Endothelial cell of umbilical vein (primary cell): ENCODE data around the gene CTTNBP2. TPM values are rescaled to one million over a fixed set of nuclear protein-coding genes. Genes with fewer than 3 reads are reported as not detected.

ENCODE experiments used
- BruUV-seq: library from RNA; stranded (reverse); fragments of 400-500 nt; replicated peaks from 2 replicates; lab custom pipeline; 2021; lab: Mats Ljungman, UMichigan
- CTCF ChIA-PET: fragments of 300-600, 350-600 bp; sonication (Branson Sonifier 250); formaldehyde crosslinking; loops from one replicate; lab custom pipeline; 2021; ENCODE audit warnings: antibody characterized with exemption, inconsistent platforms; lab: Charles Lee
- POLR2A ChIA-PET: fragments of 300-600, 350-600 bp; sonication (Branson Sonifier 250); formaldehyde crosslinking; loops from one replicate; lab custom pipeline; 2021; ENCODE audit warnings: antibody characterized with exemption, inconsistent platforms; lab: Charles Lee
- DNase-seq: peaks from one replicate; pipeline ENCODE4 v3.0.0-alpha.2; 2011; ENCODE audit warnings: low read depth, low spot score
- FAIRE-seq: peaks from 2 replicates; lab custom pipeline; 2011; peaks lifted over from hg19 to GRCh38; lab: Jason Lieb, UNC
- H2AFZ ChIP-seq: 2 replicates; pipeline ENCODE4 v1.6.0; 2012; ENCODE audit warnings: low read depth, low read length, control low read depth, inconsistent platforms
- H3K27ac ChIP-seq: 2 replicates; pipeline ENCODE4 v1.5.1; 2011; ENCODE audit warnings: low read depth, mild to moderate bottlenecking, control low read depth, low read length, moderate library complexity; ENCODE audit not compliant: insufficient read depth
- H3K27me3 ChIP-seq, 2 experiments: 2 replicates each; pipeline versions ENCODE4 v1.6.0 to v1.6.1; 2011; ENCODE audit warnings: low read length in 2 of 2, mixed read lengths in 1 of 2; ENCODE audit not compliant: control insufficient read depth in 2 of 2, insufficient read depth in 2 of 2
- H3K36me3 ChIP-seq, 2 experiments: 2 replicates in 1 of 2; 3 replicates in 1 of 2; pipeline ENCODE4 v1.5.1; 2011; ENCODE audit warnings: low read length in 2 of 2, mild to moderate bottlenecking in 1 of 2, moderate library complexity in 1 of 2; ENCODE audit not compliant: control insufficient read depth in 2 of 2, insufficient read depth in 2 of 2; ENCODE audit errors: extremely low read depth in 1 of 2
- H3K4me1 ChIP-seq: 3 replicates; pipeline ENCODE4 v1.5.1; 2011; ENCODE audit warnings: mild to moderate bottlenecking, low read length; ENCODE audit not compliant: control insufficient read depth, insufficient read depth; ENCODE audit errors: extremely low read depth
- H3K4me2 ChIP-seq: 2 replicates; pipeline ENCODE4 v1.6.1; 2011; ENCODE audit warnings: low read length, control low read depth, mixed read lengths; ENCODE audit not compliant: insufficient read depth
- H3K4me3 ChIP-seq, 3 experiments: fragments of 200-600 bp in 1 of 3; sonication (generic), shearing (Covaris generic) in 1 of 3; replicated peaks in 1 of 3; 2 replicates each; pipeline ENCODE4 v1.5.1; 2011 to 2016; ENCODE audit warnings: control low read depth in 3 of 3, low read length in 3 of 3, mild to moderate bottlenecking in 2 of 3, inconsistent platforms in 1 of 3, low read depth in 1 of 3, moderate library complexity in 1 of 3; ENCODE audit not compliant: insufficient read depth in 1 of 3
- H3K79me2 ChIP-seq: 2 replicates; pipeline ENCODE4 v1.6.0; 2012; ENCODE audit warnings: low read length, inconsistent platforms; ENCODE audit not compliant: control insufficient read depth, insufficient read depth
- H3K9ac ChIP-seq: replicated peaks from 2 replicates; pipeline ENCODE3; 2011; ENCODE audit warnings: low read length, control low read depth; ENCODE audit not compliant: insufficient read depth; ENCODE audit errors: extremely low read depth
- H3K9me1 ChIP-seq: replicated peaks from 3 replicates; pipeline ENCODE4 v1.6.0; 2011; ENCODE audit warnings: mild to moderate bottlenecking, low read length; ENCODE audit not compliant: control insufficient read depth, insufficient read depth; ENCODE audit errors: extremely low read depth
- H3K9me3 ChIP-seq: replicated peaks from 2 replicates; pipeline ENCODE4 v1.5.1; 2012; ENCODE audit warnings: low read length, inconsistent platforms; ENCODE audit not compliant: control insufficient read depth, insufficient read depth
- H4K20me1 ChIP-seq: replicated peaks from 2 replicates; pipeline ENCODE3; 2011; ENCODE audit warnings: mild to moderate bottlenecking, low read length; ENCODE audit not compliant: control insufficient read depth, insufficient read depth; ENCODE audit errors: extremely low read depth
- EZH2 ChIP-seq: IDR thresholded peaks from 2 replicates; pipeline ENCODE4 v1.6.1; 2012; ENCODE audit warnings: borderline replicate concordance, low read depth, mild to moderate bottlenecking, moderate library complexity, low read length, inconsistent platforms; ENCODE audit not compliant: severe bottlenecking
- FOS ChIP-seq: IDR thresholded peaks from 2 replicates; pipeline ENCODE4 v1.6.1; 2011; ENCODE audit warnings: mild to moderate bottlenecking, low read length, moderate library complexity, borderline replicate concordance; ENCODE audit not compliant: insufficient read depth
- GATA2 ChIP-seq: IDR thresholded peaks from 2 replicates; pipeline ENCODE4 v1.7.0; 2011; ENCODE audit warnings: low read depth, mild to moderate bottlenecking, moderate library complexity, mixed read lengths, low read length; ENCODE audit not compliant: insufficient read length, insufficient read depth
- JUN ChIP-seq: IDR thresholded peaks from 2 replicates; pipeline ENCODE4 v1.6.1; 2011; ENCODE audit warnings: borderline replicate concordance, low read depth; ENCODE audit not compliant: insufficient read length, insufficient read depth
- MYC ChIP-seq: IDR thresholded peaks from one replicate; pipeline ENCODE4 v1.6.1; 2011; ENCODE audit warnings: mild to moderate bottlenecking, low read depth, low read length
- POLR2A ChIP-seq: IDR thresholded peaks from 2 replicates; pipeline ENCODE4 v1.6.1; 2012; ENCODE audit warnings: low read depth, mild to moderate bottlenecking, control low read depth, low read length
- POLR2AphosphoS5 ChIP-seq: IDR thresholded peaks from 2 replicates; pipeline ENCODE4 v1.6.1; 2012; ENCODE audit warnings: low read depth, mild to moderate bottlenecking, control low read depth, low read length, moderate library complexity; ENCODE audit not compliant: insufficient read depth
- dilution Hi-C: fragments of 300-500 bp; cut with MboI; formaldehyde crosslinking; loops from one replicate; pipeline ENCODE4 v1.15.0; 2019; ENCODE audit warnings: low sequenced_read_pairs; ENCODE audit not compliant: extremely low pct_ligation_motif_present
- intact Hi-C: fragments of 100-400 bp; cut with micrococcal nuclease; formaldehyde crosslinking; loops from one replicate; pipeline ENCODE4 v1.10.0; 2022
- polyA plus RNA-seq, 4 experiments: library from polyadenylated mRNA; depleted of rRNA in 3 of 4; stranded (reverse) in 3 of 4; unstranded in 1 of 4; fragments of >200 nt; gene quantifications; 2 replicates each; pipeline versions ENCODE4 v1.2.1 to v1.2.3, GENCODE V29; 2011 to 2012; ENCODE audit warnings: missing spikeins in 1 of 4
- total RNA-seq: library from RNA; stranded (reverse); gene quantifications from 2 replicates; pipeline ENCODE4 v1.2.3, GENCODE V29; 2021
- TF ChIP-seq, protein P1 (sequence below), 2 donors: IDR thresholded peaks; 1 replicate in 1 of 2; 2 replicates in 1 of 2; pipeline ENCODE4 v1.5.1; 2011; ENCODE audit warnings: low read length in 2 of 2, mild to moderate bottlenecking in 2 of 2, moderate library complexity in 2 of 2, control low read depth in 1 of 2, inconsistent platforms in 1 of 2, low read depth in 1 of 2; ENCODE audit not compliant: insufficient read depth in 1 of 2; ENCODE audit errors: extremely low read depth in 1 of 2
- TF ChIP-seq, protein P2 (sequence below): IDR thresholded peaks from 2 replicates; pipeline ENCODE4 v1.6.1; 2011; ENCODE audit not compliant: insufficient read depth, insufficient read length

Gene CTTNBP2
- total and polyA plus RNA-seq, 2 donors (not counting 3 experiments of a cell fraction or from before 2014, with no cell fraction given), result 0.08 to 0.35 TPM

DNA sequence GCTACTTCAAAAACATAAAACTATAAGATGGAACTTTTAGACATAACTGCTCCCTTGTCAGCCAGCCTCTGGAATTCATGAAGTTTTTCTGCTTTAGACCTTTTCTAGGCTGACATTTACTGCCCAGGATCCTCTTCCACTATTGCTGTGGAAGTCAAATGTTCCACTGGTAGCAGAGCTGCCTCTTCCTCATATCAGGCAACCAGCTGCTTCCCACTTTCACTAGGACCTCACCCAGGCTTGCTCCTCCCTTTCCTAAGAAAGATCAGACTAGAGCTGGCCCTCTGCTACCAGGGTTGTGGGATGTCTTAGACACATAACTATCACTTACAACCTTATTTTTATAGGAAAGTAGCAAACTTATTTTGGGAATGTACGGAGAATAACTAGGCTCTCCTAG, 121.5 kb downstream of the CTTNBP2 start:
- Histone ChIP-seq H3K9ac (no peak overlapping the region), H3K36me3 (no peaks in the 10 kb centered on the region), H4K20me1 (no peaks in the 10 kb centered on the region), H2AFZ (no peak overlapping the region), H3K4me2 (no peak overlapping the region), H3K27me3 (no peaks in the 10 kb centered on the region), H3K27ac (no peak overlapping the region), H3K79me2 (no peaks in the 10 kb centered on the region), H3K4me3 (no peak overlapping the region), H3K9me1 (no peaks in the 10 kb centered on the region), H3K4me1 (no peaks in the 10 kb centered on the region), H3K9me3 (no peaks in the 10 kb centered on the region)
- no peak for DNase-seq
- CTCF ChIA-PET, result interaction anchor here (0.9 to 2.3 kb wide), 14 partner anchors 8 to 444 kb away, joined by 3 to 24 read pairs (median 6); partner anchors contain the start of gene CTTNBP2
- dilution Hi-C loops (no loop called here), intact Hi-C loops (loop anchor here (2.0 to 5.0 kb wide), 2 partner anchors 126 to 353 kb away; no protein-coding TSS in a partner anchor)
- FAIRE-seq, result peak; percentile 24
- POLR2A ChIA-PET, result no interaction called here
- no TSS peak for BruUV-seq
- TF ChIP-seq EZH2 (no peak), GATA2 (no peak), FOS (no peak), POLR2AphosphoS5 (no peak), POLR2A (no peak), JUN (no peak), MYC (no peak)
- TF ChIP-seq, protein P1, sequence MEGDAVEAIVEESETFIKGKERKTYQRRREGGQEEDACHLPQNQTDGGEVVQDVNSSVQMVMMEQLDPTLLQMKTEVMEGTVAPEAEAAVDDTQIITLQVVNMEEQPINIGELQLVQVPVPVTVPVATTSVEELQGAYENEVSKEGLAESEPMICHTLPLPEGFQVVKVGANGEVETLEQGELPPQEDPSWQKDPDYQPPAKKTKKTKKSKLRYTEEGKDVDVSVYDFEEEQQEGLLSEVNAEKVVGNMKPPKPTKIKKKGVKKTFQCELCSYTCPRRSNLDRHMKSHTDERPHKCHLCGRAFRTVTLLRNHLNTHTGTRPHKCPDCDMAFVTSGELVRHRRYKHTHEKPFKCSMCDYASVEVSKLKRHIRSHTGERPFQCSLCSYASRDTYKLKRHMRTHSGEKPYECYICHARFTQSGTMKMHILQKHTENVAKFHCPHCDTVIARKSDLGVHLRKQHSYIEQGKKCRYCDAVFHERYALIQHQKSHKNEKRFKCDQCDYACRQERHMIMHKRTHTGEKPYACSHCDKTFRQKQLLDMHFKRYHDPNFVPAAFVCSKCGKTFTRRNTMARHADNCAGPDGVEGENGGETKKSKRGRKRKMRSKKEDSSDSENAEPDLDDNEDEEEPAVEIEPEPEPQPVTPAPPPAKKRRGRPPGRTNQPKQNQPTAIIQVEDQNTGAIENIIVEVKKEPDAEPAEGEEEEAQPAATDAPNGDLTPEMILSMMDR (IDR thresholded peaks at IDR 0.05; ENCODE audit: extremely low read depth in 1 of 2, insufficient read depth in 1 of 2, low read depth in 1 of 2, low read length in 2 of 2), result no peak
- TF ChIP-seq, protein P2, sequence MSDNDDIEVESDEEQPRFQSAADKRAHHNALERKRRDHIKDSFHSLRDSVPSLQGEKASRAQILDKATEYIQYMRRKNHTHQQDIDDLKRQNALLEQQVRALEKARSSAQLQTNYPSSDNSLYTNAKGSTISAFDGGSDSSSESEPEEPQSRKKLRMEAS, result no peak
